Stimulated activated CD8-positive, alpha-beta memory T cell treated with anti-CD3 and anti-CD28 coated beads, Interleukin-2, amount 100 ng/mL, for 48 hours (primary cell): ENCODE measurements around the gene CARMIL1.

ENCODE experiments used
- DNase-seq, 2 donors: peaks; one replicate each; pipeline ENCODE4 v3.0.0-alpha.2; 2020; ENCODE audit warnings: low read depth in 2 of 2

Gene CARMIL1

GRCh38 chr6:25613415-25613814, 334.2 kb downstream of the CARMIL1 start:
- no peak for DNase-seq

- DNase-seq: no peak
These were observed 334.9 kb downstream of the CARMIL1 start for GRCh38 chr6:25614052-25614451.

GRCh38 chr6:25615471-25615870, 336.3 kb downstream of the CARMIL1 start:
- no peak for DNase-seq

- no peak for DNase-seq
These were observed 338.8 kb downstream of the CARMIL1 start for GRCh38 chr6:25617997-25618396.

- DNase-seq: no peak
These were observed 340.0 kb downstream of the CARMIL1 start for GRCh38 chr6:25619217-25619616.

GRCh38 chr6:25620391-25620790, 341.2 kb downstream of the CARMIL1 start:
- no peak for DNase-seq

- DNase-seq: no peak
These were observed 343.9 kb downstream of the CARMIL1 start for GRCh38 chr6:25623065-25623464.

GRCh38 chr6:25623879-25624278, 344.7 kb downstream of the CARMIL1 start:
- no peak for DNase-seq

GRCh38 chr6:25627001-25627400, 347.8 kb downstream of the CARMIL1 start:
- no peak for DNase-seq

- DNase-seq: no peak
These were observed 349.5 kb downstream of the CARMIL1 start for GRCh38 chr6:25628471-25629197.

GRCh38 chr6:25629198-25629576, 350.0 kb downstream of the CARMIL1 start:
- no peak for DNase-seq

GRCh38 chr6:25630508-25631278, 351.5 kb downstream of the CARMIL1 start:
- DNase-seq: no peak

GRCh38 chr6:25635886-25636317, 356.7 kb downstream of the CARMIL1 start:
- DNase-seq: no peak

- no peak for DNase-seq
These were observed 358.0 kb downstream of the CARMIL1 start for GRCh38 chr6:25637211-25637610.

GRCh38 chr6:25637960-25638434, 358.8 kb downstream of the CARMIL1 start:
- DNase-seq: no peak

GRCh38 chr6:25639653-25640052, 360.5 kb downstream of the CARMIL1 start:
- DNase-seq: no peak

GRCh38 chr6:25640446-25640845, 361.3 kb downstream of the CARMIL1 start:
- no peak for DNase-seq

- no peak for DNase-seq
These were observed 361.7 kb downstream of the CARMIL1 start for GRCh38 chr6:25640891-25641290.

- DNase-seq: no peak
These were observed 362.2 kb downstream of the CARMIL1 start for GRCh38 chr6:25641377-25641776.

GRCh38 chr6:25641940-25642666, 362.9 kb downstream of the CARMIL1 start:
- DNase-seq: no peak

GRCh38 chr6:25642667-25643328, 363.6 kb downstream of the CARMIL1 start:
- DNase-seq: no peak

- DNase-seq: no peak
These were observed 366.7 kb downstream of the CARMIL1 start for GRCh38 chr6:25645916-25646315.
